Natural killer cell (primary cell): Measurements from ENCODE around the gene HUNK. TPM values are rescaled to one million over a fixed set of nuclear protein-coding genes. Genes with fewer than 3 reads are reported as not detected.
"Not testable (repeated sequence)": the region's sequence is repeated elsewhere in the genome, so short reads cannot be mapped to it uniquely, and the experiment has no call there.

Experiments
- ATAC-seq, 3 donors: fragments of 150-1000 bp in 2 of 3; fragments of 200-7000 bp in 1 of 3; cut with Tn5 transposase; 1 replicate in 1 of 3; 2 replicates in 2 of 3; pipeline ENCODE4 v1.10.0; 2021; ENCODE audit warnings: mild to moderate bottlenecking in 2 of 3, moderate library complexity in 2 of 3
- DNase-seq, 2 donors: peaks; one replicate each; pipeline versions ENCODE4 v3.0.0 to v3.0.0-alpha.2; 2013 to 2021; ENCODE audit warnings: mixed read lengths in 1 of 2
- H3K27ac ChIP-seq: one replicate; pipeline ENCODE4 v1.5.1; 2013; ENCODE audit warnings: mild to moderate bottlenecking, low read length
- H3K27me3 ChIP-seq: one replicate; pipeline ENCODE4 v1.6.1; 2013; ENCODE audit warnings: low read length; ENCODE audit not compliant: control insufficient read depth, insufficient read depth
- H3K36me3 ChIP-seq: one replicate; pipeline ENCODE4 v1.6.1; 2013; ENCODE audit warnings: low read length; ENCODE audit not compliant: control insufficient read depth, insufficient read depth
- H3K4me1 ChIP-seq: one replicate; pipeline ENCODE4 v1.6.1; 2013; ENCODE audit warnings: low read length; ENCODE audit not compliant: control insufficient read depth, insufficient read depth
- H3K4me3 ChIP-seq: one replicate; pipeline ENCODE4 v1.5.1; 2013; ENCODE audit warnings: low read length
- H3K9me3 ChIP-seq: one replicate; pipeline ENCODE4 v1.6.1; 2013; ENCODE audit warnings: low read length; ENCODE audit not compliant: control insufficient read depth, insufficient read depth
- H3K27ac Mint-ChIP-seq, 2 donors: one replicate each; pipeline ENCODE4 v1.8.0; 2022; ENCODE audit warnings: mild to moderate bottlenecking in 2 of 2, mixed read lengths in 2 of 2, moderate library complexity in 1 of 2
- H3K27me3 Mint-ChIP-seq, 2 donors: one replicate each; pipeline ENCODE4 v1.8.0; 2022; ENCODE audit warnings: low read depth in 2 of 2, mixed read lengths in 2 of 2
- H3K36me3 Mint-ChIP-seq: one replicate; pipeline ENCODE4 v1.8.0; 2022; ENCODE audit warnings: mixed read lengths
- H3K4me1 Mint-ChIP-seq, 2 donors: one replicate each; pipeline ENCODE4 v1.8.0; 2022; ENCODE audit warnings: mixed read lengths in 2 of 2
- H3K4me3 Mint-ChIP-seq: one replicate; pipeline ENCODE4 v1.8.0; 2022; ENCODE audit warnings: mild to moderate bottlenecking, moderate library complexity, mixed read lengths
- H3K9me3 Mint-ChIP-seq, 2 donors: one replicate each; pipeline ENCODE4 v1.8.0; 2022; ENCODE audit warnings: mixed read lengths in 2 of 2
- CTCF ChIP-seq: fragments of 200-600 bp; IDR thresholded peaks from one replicate; pipeline ENCODE4 v1.8.0; 2022; ENCODE audit warnings: antibody characterized with exemption
- WGBS: methylation state at CpG from one replicate; pipeline ENCODE4 v1.1.7; 2013; ENCODE audit warnings: missing lambda C conversion rate; ENCODE audit not compliant: insufficient coverage; 5-methylcytosine and 5-hydroxymethylcytosine counted together
- intact Hi-C: fragments of 100-400 bp; cut with micrococcal nuclease; formaldehyde crosslinking; loops from one replicate; pipeline ENCODE4 v1.14.2; 2022
- total RNA-seq, 4 donors: library from RNA; stranded (reverse); fragments of 120-200 nt in 1 of 4; gene quantifications; one replicate each; pipeline versions ENCODE4 v1.2.3 to v1.2.4, GENCODE V29; 2013 to 2022

The HUNK gene
- total RNA-seq, 3 donors from 2014 or later (not counting 1 experiment from before 2014, with no cell fraction given) = not detected

GRCh38 chr21:31848326-31848985 is 24.4 kb upstream of the HUNK start:
- Mint-ChIP-seq H3K27ac (no peak overlapping the region), H3K27me3 (peaks cover 9 to 14% of the 10 kb centered on the region in 2 donors), H3K4me3 (no peak overlapping the region), H3K9me3 (peaks cover 0 to 2% of the 10 kb centered on the region in 2 donors), H3K4me1 (no peaks in the 10 kb centered on the region), H3K36me3 (no peaks in the 10 kb centered on the region)
- Histone ChIP-seq H3K36me3 (no peaks in the 10 kb centered on the region), H3K27me3 (no peaks in the 10 kb centered on the region), H3K9me3 (no peaks in the 10 kb centered on the region), H3K27ac (no peak overlapping the region), H3K4me3 (no peak overlapping the region), H3K4me1 (no peaks in the 10 kb centered on the region)
- ATAC-seq (no peak), DNase-seq (no peak)
- no peak for TF ChIP-seq CTCF
- WGBS = 90% methylated on average over 4 of the region's 4 CpGs
- intact Hi-C loops = no loop called here

DNA sequence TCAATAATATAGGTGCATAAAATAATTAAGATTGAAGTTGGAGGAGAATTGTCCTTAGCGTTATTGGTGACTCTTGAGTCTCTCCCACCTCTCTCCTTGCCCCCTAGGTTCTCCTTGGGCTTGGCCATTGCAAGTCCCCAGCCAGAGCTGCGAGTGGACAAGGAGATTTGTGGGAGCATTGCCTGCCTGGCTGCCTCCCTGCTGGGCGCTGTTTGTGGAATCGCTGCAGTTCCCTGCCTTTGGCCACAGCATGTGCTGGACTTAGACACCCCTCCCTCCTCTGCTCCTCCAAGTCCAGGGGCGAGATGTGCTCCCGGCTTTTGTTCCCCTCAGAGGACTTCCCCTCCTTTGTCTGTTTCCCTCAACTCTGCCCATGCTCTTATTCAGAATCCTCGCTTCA is 21.9 kb upstream of the HUNK start:
- Histone ChIP-seq H3K27me3 (no peaks in the 10 kb centered on the region), H3K4me3 (no peak overlapping the region), H3K9me3 (no peaks in the 10 kb centered on the region), H3K36me3 (no peaks in the 10 kb centered on the region), H3K4me1 (no peaks in the 10 kb centered on the region), H3K27ac (no peak overlapping the region)
- intact Hi-C loops = no loop called here
- H3K36me3 Mint-ChIP-seq = no peaks in the 10 kb centered on the region
- WGBS = 85% methylated on average over 7 of the region's 7 CpGs
- no peak overlapping the region for H3K27ac Mint-ChIP-seq
- H3K9me3 Mint-ChIP-seq = peaks cover 0 to 2% of the 10 kb centered on the region in 2 donors
- TF ChIP-seq CTCF = no peak
- DNase-seq (no peak), ATAC-seq (no peak)
- H3K4me3 Mint-ChIP-seq = no peak overlapping the region
- no peaks in the 10 kb centered on the region for H3K4me1 Mint-ChIP-seq
- peaks cover 3 to 6% of the 10 kb centered on the region in 2 donors for H3K27me3 Mint-ChIP-seq

- no peaks in the 10 kb centered on the region for H3K4me1 ChIP-seq
- no peaks in the 10 kb centered on the region for H3K36me3 ChIP-seq
- no peak for DNase-seq
- Mint-ChIP-seq H3K4me3 (no peak overlapping the region), H3K36me3 (no peaks in the 10 kb centered on the region), H3K27me3 (no peaks in the 10 kb centered on the region), H3K27ac (no peak overlapping the region), H3K4me1 (no peaks in the 10 kb centered on the region), H3K9me3 (peaks cover 0 to 2% of the 10 kb centered on the region in 2 donors)
- no peaks in the 10 kb centered on the region for H3K9me3 ChIP-seq
- H3K27ac ChIP-seq = no peak overlapping the region
- WGBS = 93% methylated on average over 3 of the region's 4 CpGs
- ATAC-seq = no peak
- no peak overlapping the region for H3K4me3 ChIP-seq
- H3K27me3 ChIP-seq = no peaks in the 10 kb centered on the region
- intact Hi-C loops = no loop called here
- no peak for TF ChIP-seq CTCF
These were observed 17.6 kb upstream of the HUNK start for GRCh38 chr21:31855180-31855579.

- no peaks in the 10 kb centered on the region for H3K27me3 ChIP-seq
- Mint-ChIP-seq H3K4me1 (no peaks in the 10 kb centered on the region), H3K27ac (no peak overlapping the region), H3K36me3 (no peaks in the 10 kb centered on the region), H3K9me3 (peaks cover 0 to 2% of the 10 kb centered on the region in 2 donors), H3K4me3 (no peak overlapping the region), H3K27me3 (peaks cover 0 to 8% of the 10 kb centered on the region in 2 donors)
- 94% methylated on average over 5 of the region's 7 CpGs for WGBS
- H3K27ac ChIP-seq = no peak overlapping the region
- ATAC-seq (no peak), DNase-seq (no peak)
- no peaks in the 10 kb centered on the region for H3K9me3 ChIP-seq
- TF ChIP-seq CTCF = no peak
- no peaks in the 10 kb centered on the region for H3K36me3 ChIP-seq
- intact Hi-C loops = no loop called here
- H3K4me3 ChIP-seq = no peak overlapping the region
- no peaks in the 10 kb centered on the region for H3K4me1 ChIP-seq
These were observed 15.7 kb upstream of the HUNK start for GRCh38 chr21:31857096-31857495.

DNA sequence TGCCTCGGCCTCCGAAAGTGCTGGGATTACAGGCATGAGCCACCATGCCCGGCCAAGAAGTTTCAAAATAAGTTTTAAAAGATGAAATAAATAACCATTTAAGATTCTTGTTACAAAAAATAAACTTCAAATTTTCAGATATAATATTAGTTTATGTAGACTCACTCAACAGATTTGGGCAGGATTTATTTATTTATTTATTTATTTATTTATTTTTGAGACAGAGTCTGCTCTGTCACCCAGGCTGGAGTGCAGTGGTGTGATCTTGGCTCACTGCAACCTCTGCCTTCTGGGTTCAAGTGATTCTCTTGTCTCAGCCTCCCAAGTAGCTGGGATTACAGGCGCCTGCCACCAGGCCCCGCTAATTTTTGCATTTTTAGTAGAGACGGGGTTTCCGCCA is 15.2 kb upstream of the HUNK start:
- H3K36me3 ChIP-seq, H3K4me3 ChIP-seq, H3K9me3 Mint-ChIP-seq, H3K4me3 Mint-ChIP-seq, H3K9me3 ChIP-seq, H3K4me1 ChIP-seq, H3K4me1 Mint-ChIP-seq, DNase-seq, intact Hi-C loops, H3K27ac Mint-ChIP-seq, H3K27ac ChIP-seq, H3K27me3 Mint-ChIP-seq, H3K36me3 Mint-ChIP-seq, ATAC-seq, H3K27me3 ChIP-seq: not testable (repeated sequence)
- 81% methylated on average over 7 of the region's 7 CpGs for WGBS
